Loucy (cell line): ENCODE measurements around the gene YIPF1.

Source experiments
- EZH2phosphoT487 ChIP-seq: fragments of 200-600 bp; IDR thresholded peaks from 2 replicates; pipeline ENCODE4 v1.6.1; 2018; ENCODE audit warnings: antibody characterized with exemption, mild to moderate bottlenecking, moderate library complexity, borderline replicate concordance
- TF ChIP-seq, protein P1 (sequence below): fragments of 200-600 bp; sonication (generic); conservative IDR thresholded peaks from 2 replicates; pipeline ENCODE4 v1.5.1; 2014; ENCODE audit warnings: mild to moderate bottlenecking, antibody characterized with exemption, low read length

DNA sequence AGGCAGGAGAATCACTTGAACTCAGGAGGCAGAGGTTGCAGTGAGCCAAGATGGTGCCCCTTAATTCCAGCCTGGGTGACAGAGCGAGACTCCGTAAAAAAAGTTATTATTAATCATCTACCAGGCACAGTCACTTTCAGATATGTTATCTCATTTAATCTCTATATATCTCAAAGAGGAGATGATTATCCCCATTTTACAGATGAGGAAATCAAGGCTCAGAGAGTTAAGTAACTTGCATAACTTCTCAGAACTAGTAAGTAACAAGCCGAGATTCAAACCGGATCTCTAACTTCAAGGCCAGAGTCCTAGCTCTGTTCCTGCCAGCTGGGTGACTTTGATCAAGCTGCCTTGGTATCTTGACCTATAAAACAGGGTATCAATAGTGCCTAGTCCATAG, 21.8 kb upstream of the YIPF1 start:
- TF ChIP-seq EZH2phosphoT487: no peak
- TF ChIP-seq, protein P1, sequence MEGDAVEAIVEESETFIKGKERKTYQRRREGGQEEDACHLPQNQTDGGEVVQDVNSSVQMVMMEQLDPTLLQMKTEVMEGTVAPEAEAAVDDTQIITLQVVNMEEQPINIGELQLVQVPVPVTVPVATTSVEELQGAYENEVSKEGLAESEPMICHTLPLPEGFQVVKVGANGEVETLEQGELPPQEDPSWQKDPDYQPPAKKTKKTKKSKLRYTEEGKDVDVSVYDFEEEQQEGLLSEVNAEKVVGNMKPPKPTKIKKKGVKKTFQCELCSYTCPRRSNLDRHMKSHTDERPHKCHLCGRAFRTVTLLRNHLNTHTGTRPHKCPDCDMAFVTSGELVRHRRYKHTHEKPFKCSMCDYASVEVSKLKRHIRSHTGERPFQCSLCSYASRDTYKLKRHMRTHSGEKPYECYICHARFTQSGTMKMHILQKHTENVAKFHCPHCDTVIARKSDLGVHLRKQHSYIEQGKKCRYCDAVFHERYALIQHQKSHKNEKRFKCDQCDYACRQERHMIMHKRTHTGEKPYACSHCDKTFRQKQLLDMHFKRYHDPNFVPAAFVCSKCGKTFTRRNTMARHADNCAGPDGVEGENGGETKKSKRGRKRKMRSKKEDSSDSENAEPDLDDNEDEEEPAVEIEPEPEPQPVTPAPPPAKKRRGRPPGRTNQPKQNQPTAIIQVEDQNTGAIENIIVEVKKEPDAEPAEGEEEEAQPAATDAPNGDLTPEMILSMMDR: no peak
